Activated CD8-positive, alpha-beta memory T cell treated with anti-CD3 and anti-CD28 coated beads for 48 hours (primary cell): Measurements from ENCODE around the gene SNTG2.

Experiments
- DNase-seq, 3 experiments: peaks; one replicate each; pipeline ENCODE4 v3.0.0-alpha.2; 2020; ENCODE audit warnings: low read depth in 2 of 3, low spot score in 2 of 3

SNTG2 gene

DNA sequence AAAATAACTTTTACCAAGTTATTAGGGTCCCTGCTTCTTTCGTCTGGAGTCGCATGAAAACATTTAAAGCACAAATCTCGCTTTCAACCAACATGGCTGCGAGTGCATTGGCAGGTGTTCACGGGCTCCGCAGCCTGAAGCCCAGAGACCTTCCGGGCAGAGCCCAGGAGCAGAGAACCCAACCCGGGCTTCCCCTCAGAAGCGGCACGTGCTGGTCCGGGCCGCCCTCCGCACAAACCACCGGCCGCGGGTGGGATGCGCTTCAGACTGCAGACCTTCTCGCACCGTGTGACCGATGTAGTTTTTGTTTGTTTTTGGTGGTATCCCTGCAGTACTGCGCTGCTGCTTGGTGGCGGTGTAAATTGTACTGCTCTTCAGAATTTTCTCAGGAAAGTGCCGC is 357.0 kb downstream of the SNTG2 start:
- DNase-seq = no peak

DNA sequence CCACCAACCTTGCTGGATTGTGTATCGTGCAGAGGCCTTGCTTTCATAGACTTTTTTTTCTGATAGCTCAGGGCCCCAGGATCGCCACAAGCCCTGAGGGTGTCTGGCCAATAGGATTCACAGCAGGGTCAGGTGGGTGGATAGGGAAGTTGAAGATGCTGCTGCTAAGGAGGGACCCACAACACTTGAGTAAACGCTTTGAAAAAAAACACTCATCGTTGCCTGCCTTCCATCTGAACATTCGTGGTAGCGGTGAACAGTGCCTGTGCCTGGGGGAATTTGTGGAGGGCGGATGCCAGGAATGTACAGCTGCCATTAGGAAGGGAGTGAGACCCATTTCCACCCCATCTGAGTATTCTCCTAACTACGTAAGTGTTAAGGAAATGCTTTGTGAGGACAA is 358.0 kb downstream of the SNTG2 start:
- no peak for DNase-seq

DNA sequence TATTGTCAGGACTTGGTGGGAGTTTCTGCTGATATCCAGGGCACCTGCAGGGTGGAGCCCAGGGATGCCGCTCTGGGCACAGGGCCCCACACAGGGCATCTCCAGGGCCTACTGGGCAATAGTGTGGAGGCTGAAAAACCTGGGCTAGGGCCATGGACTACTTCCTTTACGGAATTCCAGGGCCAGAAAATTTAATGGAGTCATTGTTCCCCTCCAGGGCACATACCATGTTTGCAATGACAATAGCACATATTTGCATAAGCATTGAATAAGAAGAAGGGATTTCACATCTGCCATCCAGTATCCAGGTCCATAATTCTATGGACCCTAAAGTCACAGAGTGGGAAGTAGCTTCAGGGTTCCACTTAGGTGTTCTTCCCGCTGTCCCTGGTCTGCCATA is 358.9 kb downstream of the SNTG2 start:
- no peak for DNase-seq

DNA sequence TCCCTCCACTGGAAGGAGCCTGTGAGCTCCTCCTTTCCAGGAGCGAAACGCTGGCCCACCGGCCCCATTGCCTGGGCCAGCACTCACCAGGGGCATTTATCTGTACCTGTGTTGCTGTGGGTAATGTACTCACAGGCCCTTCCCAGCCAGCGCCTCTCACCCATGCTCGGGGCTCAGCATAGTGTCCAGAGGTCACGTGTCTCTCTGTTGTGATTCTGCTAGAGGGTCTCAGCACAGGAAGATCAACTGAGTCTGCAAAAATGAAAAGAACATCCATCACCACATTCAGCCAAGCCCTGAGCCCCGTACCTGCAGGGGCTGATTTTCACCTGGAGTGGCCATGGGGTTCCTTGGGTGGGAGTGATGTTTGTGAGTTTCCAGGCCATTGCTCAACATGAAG is 359.6 kb downstream of the SNTG2 start:
- DNase-seq = no peak

DNA sequence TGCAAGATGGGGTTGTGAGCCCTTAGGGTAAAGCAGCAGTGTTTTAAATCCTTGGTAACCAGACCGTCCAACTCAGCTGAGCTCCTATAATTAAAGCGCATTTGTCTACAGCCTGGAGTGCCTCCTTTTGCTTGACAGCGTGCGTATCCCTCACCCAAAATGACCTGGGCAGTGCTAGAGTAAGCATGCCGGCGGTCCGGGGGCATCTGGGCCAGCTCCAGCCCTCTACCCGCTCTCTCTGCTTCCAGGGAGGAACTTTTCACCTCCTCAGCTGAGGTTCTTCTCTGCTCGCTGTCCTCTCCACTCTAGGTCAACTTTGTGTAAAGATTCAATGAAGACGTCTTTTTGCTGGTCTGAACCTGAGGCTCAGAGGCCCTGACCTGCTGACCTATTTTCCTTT is 360.2 kb downstream of the SNTG2 start:
- DNase-seq = no peak

DNA sequence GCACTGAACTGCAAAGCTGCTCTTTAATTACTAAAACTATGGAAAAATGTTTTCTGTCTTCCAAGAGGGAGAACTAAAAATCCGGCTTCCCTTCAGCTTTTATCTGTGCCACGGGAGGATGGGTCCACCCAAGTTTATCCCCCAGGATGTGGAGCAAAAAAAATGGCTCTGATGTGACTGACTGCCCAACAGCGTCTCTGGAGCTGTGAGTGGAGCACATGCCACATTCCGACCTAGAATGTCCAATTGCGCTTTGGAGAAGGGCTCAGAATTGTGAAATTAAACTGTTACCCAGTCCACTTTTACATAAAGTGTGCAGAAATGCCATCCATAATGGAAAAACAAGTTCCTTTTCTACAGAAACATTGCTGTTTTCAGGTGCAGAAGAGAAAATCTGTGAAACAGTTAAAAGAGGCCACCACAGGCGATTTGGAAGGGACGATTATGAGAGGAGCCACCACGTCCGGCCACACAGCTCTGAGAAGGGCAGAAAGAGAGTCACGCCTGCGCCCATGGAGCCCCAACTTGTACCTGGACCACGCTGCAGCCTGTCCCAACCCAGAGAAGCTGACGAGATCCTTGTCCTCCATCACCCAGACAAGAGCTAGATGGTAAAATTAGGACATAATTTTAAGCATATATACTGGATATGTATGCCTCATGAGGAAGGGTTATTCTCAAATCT is 362.7 kb downstream of the SNTG2 start:
- DNase-seq = no peak

DNA sequence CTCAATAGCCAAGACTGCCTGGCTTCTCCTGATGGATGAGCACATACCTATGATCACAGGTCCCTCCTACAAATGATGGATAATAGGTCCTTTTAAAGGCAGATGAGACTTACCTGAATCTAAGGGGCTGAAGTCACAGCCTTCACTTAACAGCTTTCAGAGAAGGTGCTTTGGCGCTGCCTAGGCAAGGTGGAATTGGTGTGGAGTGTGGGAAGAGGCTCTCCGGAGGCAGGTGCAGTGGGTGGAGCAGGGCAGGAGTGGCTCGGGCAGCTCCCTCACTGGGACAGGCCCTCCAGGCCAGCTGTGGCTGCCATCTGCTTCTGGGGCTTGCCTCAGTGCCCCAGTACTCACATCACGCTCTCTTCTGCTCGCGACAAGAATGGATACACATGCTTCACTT is 363.6 kb downstream of the SNTG2 start:
- DNase-seq = no peak

DNA sequence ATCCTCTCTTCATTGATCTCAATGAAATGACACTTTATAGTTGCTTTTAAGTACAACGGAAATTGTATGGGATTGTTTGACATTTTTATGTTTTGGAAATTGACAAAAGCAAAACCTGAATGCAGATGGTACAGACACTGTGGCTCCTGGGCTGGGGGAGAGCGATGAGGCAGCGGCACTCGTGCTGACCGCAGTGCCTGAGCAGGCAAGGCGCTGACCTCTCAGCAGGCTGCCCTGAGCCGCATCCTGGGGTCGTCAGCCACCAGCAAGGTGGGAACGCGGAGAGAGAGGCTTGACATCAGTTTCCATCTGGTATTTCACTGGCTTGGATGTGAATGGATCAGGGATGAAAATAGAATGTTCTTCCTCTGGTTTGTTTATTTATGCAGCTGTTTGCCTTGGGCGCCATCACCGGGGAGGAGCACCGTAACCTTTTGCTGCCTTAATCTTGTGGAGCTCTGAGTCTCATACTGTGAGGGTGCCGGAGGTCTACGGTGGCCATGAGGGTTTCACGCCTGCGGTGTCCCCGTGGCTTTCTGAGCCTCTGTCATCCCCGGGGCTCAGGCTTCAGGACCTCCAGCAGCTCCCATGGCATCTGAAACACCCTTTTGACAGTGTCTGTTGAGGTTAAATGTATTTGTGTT is 367.8 kb downstream of the SNTG2 start:
- no peak for DNase-seq

DNA sequence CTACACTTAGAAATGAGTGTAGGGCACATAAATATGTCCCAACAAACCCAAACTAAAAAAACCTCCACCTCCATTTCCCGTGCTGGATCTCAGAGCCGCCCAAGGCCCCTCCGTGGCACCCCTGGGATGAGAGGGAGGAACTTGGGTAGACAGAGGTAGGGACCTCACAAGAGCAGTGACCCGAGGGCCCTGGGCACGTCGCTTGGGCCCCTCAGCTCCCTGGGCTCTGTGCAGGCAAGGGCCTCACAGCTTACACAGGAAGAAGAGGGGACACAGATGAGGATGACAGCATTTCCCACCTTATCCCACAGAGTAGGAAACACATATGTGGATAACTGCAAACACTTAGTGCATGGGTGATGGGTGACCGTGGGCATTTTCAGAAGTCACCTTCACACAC is 368.7 kb downstream of the SNTG2 start:
- no peak for DNase-seq

DNA sequence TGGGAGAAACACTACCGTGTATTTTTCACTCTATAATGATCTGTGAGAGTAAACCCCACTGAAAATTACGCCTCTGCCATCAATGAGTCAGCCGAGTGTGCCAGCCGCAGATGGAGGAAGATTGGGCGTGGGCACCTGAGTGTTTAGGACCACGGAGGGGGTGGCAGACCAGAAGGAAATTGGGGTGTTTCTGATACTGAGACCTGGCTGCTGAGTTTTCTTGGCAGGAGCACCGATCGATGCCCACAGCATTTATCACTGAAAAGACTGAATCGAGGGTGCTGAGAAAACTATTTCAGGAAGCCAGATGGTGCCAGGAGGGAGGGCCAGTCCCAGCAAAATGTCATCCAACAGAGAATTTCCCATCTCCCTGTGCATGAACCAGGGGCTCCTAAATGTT is 370.7 kb downstream of the SNTG2 start:
- DNase-seq = no peak

DNA sequence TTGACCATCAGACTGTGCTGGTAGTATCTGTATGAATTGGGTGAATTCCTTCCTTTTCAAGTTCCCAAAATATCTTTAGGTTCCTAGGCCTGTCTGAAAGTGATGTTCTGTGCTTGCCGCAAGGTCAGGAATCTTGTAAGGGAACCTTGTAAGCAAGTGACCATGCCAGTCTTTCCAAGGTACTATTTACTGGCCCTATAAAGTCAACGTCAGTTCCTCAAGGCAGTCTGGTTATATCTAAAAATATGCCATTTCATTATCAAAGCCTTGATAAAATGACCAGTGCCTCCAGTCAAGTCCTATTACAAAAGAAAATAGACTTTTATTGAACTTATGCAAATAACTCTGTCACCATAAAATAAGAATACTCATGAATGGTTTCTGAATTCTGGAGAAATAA is 374.2 kb downstream of the SNTG2 start:
- no peak for DNase-seq

DNA sequence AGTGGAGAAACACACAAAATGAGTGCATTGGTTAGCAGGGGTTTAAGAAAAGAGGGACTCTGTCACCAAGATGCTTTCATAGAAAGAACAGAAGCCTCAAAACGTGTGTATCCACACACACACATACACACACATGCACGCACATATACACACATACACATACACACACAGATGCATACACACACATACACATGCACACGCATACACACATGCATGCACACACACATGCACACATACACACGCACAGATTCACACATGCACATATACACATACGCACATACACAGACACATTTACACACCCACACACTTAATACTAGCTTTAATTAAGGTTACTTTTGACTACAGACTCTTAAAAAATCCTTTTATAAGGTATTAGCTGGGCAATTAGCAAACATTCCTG is 378.0 kb downstream of the SNTG2 start:
- DNase-seq = no peak

DNA sequence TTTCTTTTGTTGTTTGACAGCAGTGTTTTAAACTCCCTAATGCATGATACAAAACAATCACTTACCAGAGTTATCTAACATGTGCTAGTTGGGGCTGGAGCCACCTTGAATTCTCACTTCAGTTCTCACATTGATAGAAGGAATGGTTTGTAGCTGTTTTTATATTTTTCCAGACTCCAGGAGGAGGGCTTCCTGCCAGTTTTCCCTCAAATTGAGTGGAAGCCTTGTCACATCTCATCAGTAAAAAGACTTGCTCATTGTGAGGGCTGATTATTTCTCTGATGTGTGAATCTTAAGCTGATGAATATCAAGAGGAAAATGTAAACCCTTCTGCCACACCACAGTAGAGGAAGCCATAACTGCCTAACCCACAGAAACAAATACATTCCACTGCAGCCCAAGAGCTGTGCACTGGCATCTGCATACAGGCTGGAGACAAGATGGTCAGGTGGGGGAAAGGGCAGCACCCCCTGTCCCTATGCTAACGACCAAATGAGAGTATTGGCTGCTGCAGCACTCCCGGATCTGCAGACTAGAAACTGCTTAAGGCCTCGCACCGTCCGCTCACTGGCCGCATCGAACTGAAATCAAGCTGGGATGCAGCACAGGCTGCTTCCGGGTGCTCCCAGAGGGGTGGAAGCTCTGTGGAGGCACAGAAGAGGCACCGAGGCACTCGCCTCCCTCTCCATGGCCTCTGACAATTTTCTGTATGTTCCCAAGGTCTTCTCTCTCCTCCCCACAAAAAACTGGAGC is 388.9 kb downstream of the SNTG2 start:
- DNase-seq = no peak

DNA sequence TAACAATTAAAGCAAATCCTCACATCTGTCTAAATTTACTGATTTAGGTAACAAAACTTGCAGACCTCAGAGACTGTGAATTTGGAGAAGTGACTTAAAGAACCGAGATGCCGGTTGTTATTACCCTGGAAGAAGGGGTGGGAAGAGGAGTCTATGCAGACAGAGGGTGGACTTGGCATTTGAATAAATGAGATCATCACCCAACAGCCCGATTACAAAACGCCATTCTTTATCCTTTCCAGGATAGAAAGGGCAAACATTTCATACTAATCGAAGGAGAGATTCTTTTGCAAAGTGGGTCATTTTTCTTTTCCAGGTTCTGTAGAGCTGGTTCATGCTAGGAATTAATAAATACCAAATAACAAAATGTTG is 389.5 kb downstream of the SNTG2 start:
- no peak for DNase-seq

DNA sequence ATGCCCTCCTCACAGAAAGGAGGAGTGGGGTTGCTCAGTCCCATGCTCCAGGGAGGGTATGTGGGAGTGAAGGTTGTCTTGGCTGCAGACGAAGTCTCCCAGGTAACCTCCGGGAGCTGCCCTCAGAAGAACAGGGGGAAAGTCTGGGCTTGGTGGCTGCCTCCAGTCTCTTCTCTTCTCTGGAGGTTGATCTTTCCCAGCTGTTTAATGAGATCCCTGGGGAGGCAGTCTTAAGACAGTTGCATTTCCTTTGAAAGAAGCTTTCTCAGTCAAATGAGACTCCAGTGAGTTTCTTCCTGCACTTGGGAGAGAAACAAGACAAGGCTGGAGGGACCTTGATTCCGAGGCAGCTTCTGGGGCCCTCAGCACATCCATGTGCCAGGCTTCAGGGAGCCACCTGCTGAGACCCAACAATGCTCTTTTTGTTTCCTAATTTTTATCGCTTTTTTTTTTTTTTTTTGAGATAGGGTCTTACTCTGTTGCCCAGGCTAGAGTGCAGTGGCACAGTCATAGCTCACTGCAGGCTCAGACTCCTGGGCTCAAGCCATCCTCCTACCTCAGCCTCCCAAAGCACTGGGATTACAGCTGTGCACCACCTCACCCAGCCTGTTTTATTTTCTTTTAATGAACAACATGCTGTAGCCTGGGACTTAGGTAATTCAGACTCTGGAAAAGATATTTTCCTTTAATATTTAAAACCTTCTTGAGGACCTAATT is 390.9 kb downstream of the SNTG2 start:
- no peak for DNase-seq

DNA sequence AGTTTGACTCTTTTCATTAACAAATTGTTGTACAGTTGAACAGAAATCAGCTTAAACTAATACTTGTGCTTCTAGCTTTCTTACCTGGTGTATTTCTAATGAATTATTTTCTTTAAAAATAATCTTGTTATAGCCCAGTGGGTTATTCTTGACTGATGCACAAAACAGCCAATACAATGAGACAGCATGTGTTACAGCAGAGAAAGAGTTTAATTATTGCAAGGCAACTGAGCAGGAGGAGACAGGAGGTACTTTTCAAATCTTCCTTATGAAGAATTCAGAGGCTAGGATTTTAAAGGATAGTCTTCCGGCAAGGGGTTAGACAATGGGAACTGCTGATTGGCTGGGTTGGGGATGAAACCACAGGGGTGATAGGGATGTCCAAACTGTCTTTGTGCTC is 398.1 kb downstream of the SNTG2 start:
- no peak for DNase-seq

DNA sequence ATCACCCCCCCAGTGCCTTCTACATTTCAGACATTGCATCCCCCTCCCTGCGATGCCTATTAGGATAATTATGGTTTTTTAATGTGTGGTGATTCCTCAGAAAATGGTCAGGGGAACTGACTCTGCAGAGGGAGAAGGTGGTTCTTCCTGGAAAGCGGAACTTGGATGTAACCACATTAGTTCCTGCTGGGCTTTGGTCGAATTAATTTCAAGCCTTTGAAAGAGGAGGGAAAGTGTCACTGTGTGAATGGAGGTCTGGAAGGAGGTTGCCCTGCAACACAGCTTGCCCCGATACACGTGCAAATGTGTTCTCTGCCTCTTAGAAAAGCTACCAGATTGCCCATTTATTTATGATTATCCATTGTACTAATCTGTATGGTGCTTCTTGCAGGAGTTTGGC is 399.5 kb downstream of the SNTG2 start:
- no peak for DNase-seq

DNA sequence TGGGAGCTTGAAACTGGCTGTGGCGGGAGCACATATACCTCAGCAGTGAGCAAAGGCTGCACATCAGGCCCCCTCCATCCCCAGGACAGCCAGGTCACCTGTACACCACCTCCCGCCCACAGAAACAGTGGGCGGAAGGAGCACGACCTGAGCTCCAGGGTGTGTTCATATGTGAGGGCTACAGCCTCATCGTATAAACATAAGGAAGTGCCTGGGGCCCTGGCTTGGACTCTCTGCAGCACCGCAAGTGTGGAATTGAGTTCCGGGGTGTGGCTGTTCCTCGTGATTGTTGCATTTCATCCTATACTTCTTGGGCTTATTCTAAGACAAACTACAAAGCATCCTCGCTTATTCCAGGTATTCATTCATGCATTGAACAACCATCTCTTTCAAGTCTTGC is 402.5 kb downstream of the SNTG2 start:
- no peak for DNase-seq

DNA sequence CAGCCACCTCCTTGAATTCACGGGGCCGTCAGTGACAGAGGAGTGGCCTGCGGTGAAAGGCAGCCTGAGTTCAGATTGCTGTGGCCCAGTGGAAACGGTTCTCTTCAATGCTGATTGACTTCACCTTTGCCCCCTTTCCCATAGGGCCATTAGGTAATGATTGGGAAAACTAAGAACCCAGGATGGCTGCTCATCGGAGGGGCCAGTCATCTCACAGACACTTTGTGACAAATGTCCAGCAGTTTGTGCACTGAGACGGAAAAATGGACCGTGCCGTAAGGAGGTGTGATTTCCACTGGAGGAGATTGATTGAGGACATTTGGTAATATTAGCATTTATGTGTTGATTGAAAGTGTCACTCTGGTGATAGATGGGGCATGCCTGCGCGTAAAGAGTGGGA is 402.9 kb downstream of the SNTG2 start:
- DNase-seq = no peak

DNA sequence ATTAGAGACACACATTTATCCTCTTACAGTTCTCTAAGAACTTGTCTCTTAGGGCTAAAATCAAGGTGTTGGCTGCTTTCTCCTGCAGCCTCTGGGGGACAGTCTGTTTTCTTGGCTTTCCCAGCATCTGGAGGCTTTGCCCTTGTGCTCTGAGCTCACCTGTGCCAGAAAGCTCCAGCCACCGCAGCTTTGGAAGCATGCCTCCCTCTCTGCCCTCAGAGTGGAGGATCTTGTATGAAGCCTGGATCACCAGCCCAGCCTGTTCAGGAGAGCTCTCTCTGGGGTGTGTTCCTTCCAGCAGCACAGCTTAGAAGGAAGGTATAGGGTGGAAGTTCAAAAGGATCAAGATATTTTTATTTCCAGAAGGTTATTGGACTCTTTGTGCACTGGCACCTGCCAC is 409.5 kb downstream of the SNTG2 start:
- DNase-seq = no peak

DNA sequence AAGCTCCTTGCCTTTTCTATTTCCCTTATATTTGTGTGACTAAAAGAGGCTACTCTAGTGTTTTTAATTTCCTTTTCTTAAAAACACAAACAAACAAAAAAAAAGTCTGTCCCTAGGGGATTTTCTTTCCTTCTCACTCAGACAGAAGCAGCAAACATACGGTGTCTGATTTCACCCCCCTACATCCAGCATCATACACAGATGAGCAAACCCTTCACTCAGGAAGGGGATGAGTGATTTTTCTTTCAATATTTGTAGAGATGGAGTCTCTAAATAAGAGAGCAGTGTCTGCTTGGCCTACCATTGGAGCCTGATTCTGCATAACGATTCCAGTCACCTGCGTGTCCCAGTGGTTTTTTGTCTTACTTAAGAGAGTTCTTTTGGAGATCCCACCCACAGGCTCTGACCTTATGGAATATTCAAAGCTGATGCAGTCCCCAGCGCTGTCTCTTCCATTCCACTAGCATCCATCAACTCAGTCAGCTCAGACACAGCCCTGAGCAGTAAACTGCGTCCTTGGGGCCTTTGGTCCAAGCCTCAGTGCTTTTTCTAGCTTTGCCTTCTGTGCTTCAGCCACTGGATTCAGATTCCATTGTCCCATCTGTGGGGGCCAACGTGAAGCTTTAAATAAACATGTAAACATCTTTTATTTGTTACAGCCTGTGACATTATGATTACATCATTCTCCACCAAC is 410.1 kb downstream of the SNTG2 start:
- no peak for DNase-seq
